Esophagus muscularis mucosa (tissue), 4 donors: Measurements from ENCODE around the gene ABHD13. TPM values are rescaled to one million over a fixed set of nuclear protein-coding genes. Genes with fewer than 3 reads are reported as not detected.

ENCODE experiments used
- DNase-seq: peaks from one replicate; pipeline ENCODE4 v3.0.0-alpha.2; 2017; ENCODE audit errors: extremely low spot score
- H3K27ac ChIP-seq, 4 donors: fragments of 200-600 bp; sonication (generic); replicated peaks in 1 of 4; 1 replicate in 3 of 4; 2 replicates in 1 of 4; pipeline ENCODE4 v1.5.1; 2016 to 2019; ENCODE audit warnings: mild to moderate bottlenecking in 1 of 4
- H3K27me3 ChIP-seq, 4 donors: fragments of 200-600 bp; sonication (generic); one replicate each; pipeline versions ENCODE4 v1.5.1 to v1.6.0; 2016 to 2019
- H3K36me3 ChIP-seq, 4 donors: fragments of 200-600 bp; sonication (generic); one replicate each; pipeline ENCODE4 v1.5.1; 2016 to 2019
- H3K4me1 ChIP-seq, 4 donors: fragments of 200-600 bp; sonication (generic); one replicate each; pipeline ENCODE4 v1.5.1; 2016 to 2019
- H3K4me3 ChIP-seq, 4 donors: fragments of 200-600 bp; sonication (generic); 1 replicate in 2 of 4; 2 replicates in 2 of 4; pipeline ENCODE4 v1.5.1; 2016 to 2019; ENCODE audit warnings: mild to moderate bottlenecking in 4 of 4, moderate library complexity in 1 of 4
- H3K9me3 ChIP-seq, 4 donors: fragments of 200-600 bp; sonication (generic); 1 replicate in 3 of 4; 2 replicates in 1 of 4; pipeline ENCODE4 v1.5.1; 2016 to 2019
- EP300 ChIP-seq: sonication (generic); formaldehyde crosslinking; IDR thresholded peaks from one replicate; pipeline ENCODE4 v1.6.1; 2017; ENCODE audit warnings: antibody characterized with exemption
- POLR2A ChIP-seq: fragments of 450-650 bp; IDR thresholded peaks from one replicate; pipeline ENCODE4 v1.6.1; 2017; ENCODE audit warnings: antibody characterized with exemption, moderate library complexity, mild to moderate bottlenecking, low read depth
- POLR2AphosphoS5 ChIP-seq, 2 donors: sonication (generic); formaldehyde crosslinking; IDR thresholded peaks; one replicate each; pipeline ENCODE4 v1.6.1; 2017; ENCODE audit warnings: antibody characterized with exemption in 2 of 2
- WGBS: methylation state at CpG from one replicate; pipeline ENCODE4 v1.1.5; 2018; 5-methylcytosine and 5-hydroxymethylcytosine counted together
- intact Hi-C: fragments of 100-400 bp; cut with DNase I; formaldehyde crosslinking; loops from one replicate; pipeline ENCODE4 v1.15.1; 2023
- total RNA-seq, 4 donors: library from RNA; depleted of rRNA; stranded (reverse); fragments of >200 nt; gene quantifications; one replicate each; pipeline versions ENCODE4 v1.1.0 to v1.2.1, GENCODE V29; 2016
- TF ChIP-seq, protein P1 (sequence below), 3 experiments: fragments of 200-600 bp in 2 of 3; fragments of 450-650 bp in 1 of 3; sonication (generic) in 2 of 3; IDR thresholded peaks; one replicate each; pipeline ENCODE4 v1.5.1; 2017 to 2019; ENCODE audit warnings: antibody characterized with exemption in 3 of 3, mild to moderate bottlenecking in 2 of 3, moderate library complexity in 1 of 3

Gene ABHD13
- total RNA-seq, 4 donors from 2014 or later, result 10.3 to 12.9 (median 11.1) TPM

GRCh38 chr13:108194435-108194936 lies 23.7 kb upstream of the ABHD13 start:
- WGBS, result 81% methylated on average over 5 of the region's 5 CpGs
- Histone ChIP-seq H3K4me1 (no peaks in the 10 kb centered on the region), H3K4me3 (no peak overlapping the region), H3K27me3 (peaks cover 0 to 4% (median 0%) of the 10 kb centered on the region in 4 donors), H3K9me3 (peaks cover 0 to 8% (median 2%) of the 10 kb centered on the region in 4 donors), H3K27ac (no peak overlapping the region), H3K36me3 (no peaks in the 10 kb centered on the region)
- TF ChIP-seq POLR2AphosphoS5 (IDR thresholded peaks at IDR 0.05) (no peak), POLR2A (no peak), EP300 (no peak)
- TF ChIP-seq, protein P1, sequence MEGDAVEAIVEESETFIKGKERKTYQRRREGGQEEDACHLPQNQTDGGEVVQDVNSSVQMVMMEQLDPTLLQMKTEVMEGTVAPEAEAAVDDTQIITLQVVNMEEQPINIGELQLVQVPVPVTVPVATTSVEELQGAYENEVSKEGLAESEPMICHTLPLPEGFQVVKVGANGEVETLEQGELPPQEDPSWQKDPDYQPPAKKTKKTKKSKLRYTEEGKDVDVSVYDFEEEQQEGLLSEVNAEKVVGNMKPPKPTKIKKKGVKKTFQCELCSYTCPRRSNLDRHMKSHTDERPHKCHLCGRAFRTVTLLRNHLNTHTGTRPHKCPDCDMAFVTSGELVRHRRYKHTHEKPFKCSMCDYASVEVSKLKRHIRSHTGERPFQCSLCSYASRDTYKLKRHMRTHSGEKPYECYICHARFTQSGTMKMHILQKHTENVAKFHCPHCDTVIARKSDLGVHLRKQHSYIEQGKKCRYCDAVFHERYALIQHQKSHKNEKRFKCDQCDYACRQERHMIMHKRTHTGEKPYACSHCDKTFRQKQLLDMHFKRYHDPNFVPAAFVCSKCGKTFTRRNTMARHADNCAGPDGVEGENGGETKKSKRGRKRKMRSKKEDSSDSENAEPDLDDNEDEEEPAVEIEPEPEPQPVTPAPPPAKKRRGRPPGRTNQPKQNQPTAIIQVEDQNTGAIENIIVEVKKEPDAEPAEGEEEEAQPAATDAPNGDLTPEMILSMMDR (IDR thresholded peaks at IDR 0.05), result no peak
- intact Hi-C loops, result no loop called here
- DNase-seq, result no peak

GRCh38 chr13:108195146-108195545 lies 23.0 kb upstream of the ABHD13 start:
- DNase-seq, result no peak
- no peaks in the 10 kb centered on the region for H3K4me1 ChIP-seq
- H3K27me3 ChIP-seq, result peaks cover 0 to 4% (median 0%) of the 10 kb centered on the region in 4 donors
- H3K9me3 ChIP-seq, result peaks cover 0 to 8% (median 2%) of the 10 kb centered on the region in 4 donors
- H3K27ac ChIP-seq, result no peak overlapping the region
- 0% methylated on average over 1 of the region's 1 CpG for WGBS
- intact Hi-C loops, result no loop called here
- no peaks in the 10 kb centered on the region for H3K36me3 ChIP-seq
- no peak overlapping the region for H3K4me3 ChIP-seq
- TF ChIP-seq, protein P1 (IDR thresholded peaks at IDR 0.05), result no peak
- TF ChIP-seq EP300, result no peak
- no peak for TF ChIP-seq POLR2A
- TF ChIP-seq POLR2AphosphoS5 (IDR thresholded peaks at IDR 0.05), result no peak

GRCh38 chr13:108195861-108196260 lies 22.3 kb upstream of the ABHD13 start:
- DNase-seq, result no peak
- TF ChIP-seq EP300, result no peak
- no peak for TF ChIP-seq POLR2A
- TF ChIP-seq, protein P1 (IDR thresholded peaks at IDR 0.05), result no peak
- Histone ChIP-seq H3K9me3 (peaks cover 0 to 8% (median 2%) of the 10 kb centered on the region in 4 donors), H3K27me3 (peaks cover 0 to 4% (median 0%) of the 10 kb centered on the region in 4 donors), H3K4me1 (no peaks in the 10 kb centered on the region), H3K36me3 (no peaks in the 10 kb centered on the region), H3K4me3 (no peak overlapping the region), H3K27ac (no peak overlapping the region)
- intact Hi-C loops, result no loop called here
- 96% methylated on average over 2 of the region's 5 CpGs for WGBS

DNA sequence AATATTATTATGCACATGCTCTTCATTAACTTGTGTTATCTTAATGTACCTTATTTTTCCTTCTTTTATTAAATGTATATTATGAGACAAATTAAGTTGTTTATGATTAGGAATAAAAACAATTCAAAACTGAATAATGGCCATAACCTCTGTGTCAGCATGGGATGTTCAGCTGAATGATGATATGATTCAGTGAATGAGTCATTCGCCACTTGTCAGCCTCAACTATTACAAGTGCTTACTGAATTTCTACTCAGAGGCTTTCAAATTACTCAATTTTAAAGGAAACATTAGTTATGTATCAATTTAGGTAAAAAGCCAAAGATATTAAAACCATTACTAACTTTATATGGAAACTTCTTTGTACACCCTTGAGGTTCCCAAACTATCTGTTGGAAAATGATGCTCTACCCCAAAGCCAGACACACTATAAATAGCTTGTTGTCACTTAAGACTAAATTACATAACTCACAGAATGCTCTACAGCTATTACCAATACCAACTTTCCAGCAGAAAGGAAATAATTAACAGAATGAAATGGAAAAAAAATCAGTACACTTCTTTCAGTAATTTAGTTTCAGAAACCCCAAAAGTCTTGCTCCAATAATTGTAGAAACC lies 17.3 kb upstream of the ABHD13 start:
- Histone ChIP-seq H3K4me1 (no peaks in the 10 kb centered on the region), H3K27me3 (no peaks in the 10 kb centered on the region), H3K9me3 (no peaks in the 10 kb centered on the region), H3K4me3 (no peak overlapping the region), H3K27ac (no peak overlapping the region), H3K36me3 (no peaks in the 10 kb centered on the region)
- TF ChIP-seq EP300 (no peak), POLR2A (no peak), POLR2AphosphoS5 (IDR thresholded peaks at IDR 0.05) (no peak)
- TF ChIP-seq, protein P1 (IDR thresholded peaks at IDR 0.05), result no peak
- intact Hi-C loops, result no loop called here
- no peak for DNase-seq
- 80% methylated on average over 1 of the region's 1 CpG for WGBS
